DND-41 (cell line): Measurements from ENCODE around the gene FNDC3B.

Experiments
- ATAC-seq: fragments of 200-7000 bp; cut with Tn5 transposase; 3 replicates; pipeline ENCODE4 v1.9.1; 2021; ENCODE audit warnings: low read depth; ENCODE audit not compliant: insufficient read depth
- DNase-seq: peaks from one replicate; pipeline ENCODE4 v3.0.0-alpha.2; 2020
- H2AFZ ChIP-seq: 2 replicates; pipeline ENCODE4 v1.6.0; 2012; ENCODE audit warnings: low read depth, low read length
- H3K27ac ChIP-seq: 2 replicates; pipeline ENCODE4 v1.5.1; 2012; ENCODE audit warnings: low read length, inconsistent platforms
- H3K27me3 ChIP-seq: fragments of 200-600 bp; sonication (generic); 2 replicates; pipeline ENCODE4 v1.6.0; 2012; ENCODE audit warnings: low read length, mild to moderate bottlenecking, inconsistent platforms; ENCODE audit not compliant: insufficient read depth, poor library complexity
- H3K36me3 ChIP-seq: 2 replicates; pipeline ENCODE4 v1.5.1; 2012; ENCODE audit warnings: low read length, inconsistent platforms; ENCODE audit not compliant: insufficient read depth
- H3K4me1 ChIP-seq: 2 replicates; pipeline ENCODE4 v1.5.1; 2012; ENCODE audit warnings: mild to moderate bottlenecking, low read length; ENCODE audit not compliant: insufficient read depth
- H3K4me2 ChIP-seq: 2 replicates; pipeline ENCODE4 v1.6.0; 2012; ENCODE audit warnings: mild to moderate bottlenecking, moderate library complexity, low read length, inconsistent platforms; ENCODE audit not compliant: insufficient read depth
- H3K4me3 ChIP-seq, 2 experiments: fragments of 200-600 bp in 1 of 2; shearing (Covaris generic) in 1 of 2; 2 replicates each; pipeline ENCODE4 v1.5.1; 2012 to 2016; ENCODE audit warnings: inconsistent platforms in 2 of 2, low read length in 2 of 2, mild to moderate bottlenecking in 2 of 2, low read depth in 1 of 2, moderate library complexity in 1 of 2
- H3K79me2 ChIP-seq: 2 replicates; pipeline ENCODE4 v1.6.0; 2012; ENCODE audit warnings: low read length, inconsistent platforms; ENCODE audit not compliant: insufficient read depth
- H3K9ac ChIP-seq: 2 replicates; pipeline ENCODE4 v1.6.0; 2012; ENCODE audit warnings: low read depth, mild to moderate bottlenecking, inconsistent platforms, low read length, moderate library complexity
- H3K9me3 ChIP-seq: 2 replicates; pipeline ENCODE4 v1.5.1; 2012; ENCODE audit warnings: low read length, moderate library complexity, mild to moderate bottlenecking, inconsistent platforms; ENCODE audit not compliant: insufficient read depth, severe bottlenecking
- H4K20me1 ChIP-seq: 2 replicates; pipeline ENCODE4 v1.6.0; 2012; ENCODE audit warnings: low read length; ENCODE audit not compliant: insufficient read depth
- CTCF ChIP-seq: IDR thresholded peaks from 2 replicates; pipeline ENCODE4 v1.5.1; 2012; ENCODE audit warnings: borderline replicate concordance, low read length, moderate library complexity, mild to moderate bottlenecking; ENCODE audit not compliant: poor library complexity, severe bottlenecking; ENCODE audit errors: extremely low read depth
- EZH2 ChIP-seq: IDR thresholded peaks from 3 replicates; pipeline ENCODE4 v1.6.1; 2012; ENCODE audit warnings: borderline replicate concordance, low read depth, mild to moderate bottlenecking, moderate library complexity, low read length, inconsistent platforms; ENCODE audit not compliant: severe bottlenecking

The FNDC3B gene

GRCh38 chr3:172227340-172228035 lies 188.1 kb downstream of the FNDC3B start:
- ATAC-seq (no peak), DNase-seq (no peak)
- no peak overlapping the region for H3K27ac ChIP-seq
- no peak overlapping the region for H3K9ac ChIP-seq
- TF ChIP-seq EZH2, result no peak
- no peak for TF ChIP-seq CTCF
- no peak overlapping the region for H2AFZ ChIP-seq
- H3K27me3 ChIP-seq, result no peaks in the 10 kb centered on the region
- H3K36me3 ChIP-seq, result no peaks in the 10 kb centered on the region
- no peaks in the 10 kb centered on the region for H3K79me2 ChIP-seq
- H3K4me2 ChIP-seq, result no peak overlapping the region
- H4K20me1 ChIP-seq, result no peaks in the 10 kb centered on the region
- no peaks in the 10 kb centered on the region for H3K9me3 ChIP-seq
- no peaks in the 10 kb centered on the region for H3K4me1 ChIP-seq
- H3K4me3 ChIP-seq, result no peak overlapping the region

GRCh38 chr3:172228036-172228415 lies 188.6 kb downstream of the FNDC3B start:
- no peak for ATAC-seq
- Histone ChIP-seq H3K9me3 (no peaks in the 10 kb centered on the region), H3K4me3 (no peak overlapping the region), H4K20me1 (no peaks in the 10 kb centered on the region), H3K9ac (no peak overlapping the region), H2AFZ (no peak overlapping the region), H3K4me1 (no peaks in the 10 kb centered on the region), H3K27me3 (no peaks in the 10 kb centered on the region), H3K4me2 (no peak overlapping the region), H3K27ac (no peak overlapping the region), H3K36me3 (no peaks in the 10 kb centered on the region), H3K79me2 (no peaks in the 10 kb centered on the region)
- DNase-seq, result no peak
- TF ChIP-seq CTCF (no peak), EZH2 (no peak)

GRCh38 chr3:172229462-172229861 lies 190.1 kb downstream of the FNDC3B start:
- Histone ChIP-seq H3K9me3 (no peaks in the 10 kb centered on the region), H4K20me1 (no peaks in the 10 kb centered on the region), H3K79me2 (no peaks in the 10 kb centered on the region), H3K4me2 (no peak overlapping the region), H3K27me3 (no peaks in the 10 kb centered on the region), H3K36me3 (no peaks in the 10 kb centered on the region), H3K4me1 (no peaks in the 10 kb centered on the region), H3K27ac (no peak overlapping the region), H2AFZ (no peak overlapping the region), H3K9ac (no peak overlapping the region), H3K4me3 (no peak overlapping the region)
- ATAC-seq (no peak), DNase-seq (no peak)
- TF ChIP-seq CTCF (no peak), EZH2 (no peak)
